NCI-H1694 treated with DMSO at 0.1 percent for 48 hours (cell line): ENCODE measurements around the gene ZNF497.
"Not testable (repeated sequence)": the region's sequence is repeated elsewhere in the genome, so short reads cannot be mapped to it uniquely, and the experiment has no call there.

Experiments
- DNase-seq: peaks from one replicate; lab custom pipeline; 2025; lab: John Stamatoyannopoulos, UW

Gene ZNF497

GRCh38 chr19:58362272-58362994 is at the start of gene ZNF497:
TSS of gene ZNF497 (minus strand) at chr19:58362751. CDS start at chr19:58357635, 5,116 bp downstream.
- DNase-seq, result peak; percentile 94

DNA sequence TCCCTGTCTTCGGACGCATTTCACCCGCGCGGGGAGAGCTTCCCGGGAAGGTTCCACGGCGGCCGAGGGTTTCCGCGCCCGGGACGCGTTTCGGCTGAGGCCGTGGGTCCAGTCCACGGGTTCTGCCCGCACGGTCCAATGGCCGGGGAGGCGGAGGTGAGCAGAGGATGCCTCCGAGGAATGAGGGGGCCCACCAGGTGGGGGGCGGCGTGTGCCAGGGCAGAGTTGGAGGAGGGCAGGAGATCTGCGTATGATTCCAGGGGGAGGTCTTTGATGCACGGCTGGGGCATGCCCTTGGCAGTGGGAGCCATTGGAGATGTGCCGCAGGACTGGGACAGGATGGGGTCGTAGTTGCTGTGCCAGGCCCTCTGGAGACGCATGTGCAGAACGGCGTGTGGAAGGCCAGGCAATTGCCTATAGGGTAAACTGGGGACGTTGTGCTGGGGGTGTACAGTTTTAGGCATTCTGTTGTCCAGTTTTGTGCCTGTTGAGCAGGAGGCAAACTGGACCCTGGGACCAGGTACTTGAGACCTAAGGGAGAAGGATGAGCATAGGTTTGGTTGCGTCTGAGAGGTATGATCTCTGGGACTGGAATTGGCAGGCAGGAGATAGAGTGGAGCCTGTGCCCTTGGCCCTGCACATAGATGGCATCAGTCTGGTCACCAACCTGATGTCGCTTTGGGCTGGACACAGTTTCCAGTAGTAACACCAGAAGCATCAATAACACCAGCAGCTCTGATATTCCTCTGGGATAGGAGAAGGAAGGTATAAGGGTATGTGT is 46.6 kb upstream of the ZNF497 start:
- peak; percentile 26 for DNase-seq

DNA sequence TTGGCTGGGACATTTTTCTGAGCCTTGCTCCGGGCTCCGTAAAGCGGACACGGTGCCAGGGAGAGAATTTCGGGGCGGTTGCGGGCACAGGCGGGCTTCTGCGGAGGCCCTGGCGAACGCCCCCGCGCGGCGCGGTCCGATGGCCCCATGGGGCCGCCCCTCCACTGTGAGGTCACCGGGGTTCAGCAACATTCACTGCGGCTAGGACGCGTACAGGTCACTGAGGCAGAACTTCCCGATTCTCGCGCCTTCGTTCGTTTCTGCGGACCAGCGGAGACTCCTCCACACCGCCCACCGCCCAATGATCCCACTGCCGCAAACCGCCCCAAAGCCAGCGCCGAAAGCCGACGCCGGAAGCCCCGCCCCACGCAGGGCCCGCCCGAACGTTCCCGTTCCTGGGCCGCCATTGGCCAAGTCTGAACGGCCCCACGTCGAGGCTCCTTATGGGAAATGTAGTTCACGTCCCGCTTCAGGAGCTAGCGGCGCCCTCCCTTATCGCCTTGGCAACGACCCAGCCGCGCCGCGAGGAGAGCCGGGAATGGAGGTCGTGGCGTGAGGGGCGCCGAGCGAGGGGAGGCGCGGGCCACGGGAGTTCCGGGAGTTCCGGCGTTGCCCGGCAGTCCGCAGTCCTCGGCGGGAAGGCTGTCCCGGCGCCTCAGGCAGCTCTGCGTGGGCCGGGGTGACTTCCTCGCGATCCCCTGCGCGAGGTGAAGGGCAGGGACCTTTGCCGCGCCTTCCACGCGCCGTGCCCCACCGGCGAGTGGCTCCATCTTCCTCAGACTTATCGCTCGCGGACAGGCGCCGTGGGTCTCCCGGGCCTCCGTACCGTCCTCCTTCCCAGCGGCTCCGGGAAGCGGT is 45.8 kb upstream of the ZNF497 start, which contains the start of gene ZNF584:
Gene ZNF584 (plus strand): TSS at position 498 of the 858 bp plus-strand sequence. CDS start 499 bp downstream, outside the sequence.
- peak; percentile 95 for DNase-seq

DNA sequence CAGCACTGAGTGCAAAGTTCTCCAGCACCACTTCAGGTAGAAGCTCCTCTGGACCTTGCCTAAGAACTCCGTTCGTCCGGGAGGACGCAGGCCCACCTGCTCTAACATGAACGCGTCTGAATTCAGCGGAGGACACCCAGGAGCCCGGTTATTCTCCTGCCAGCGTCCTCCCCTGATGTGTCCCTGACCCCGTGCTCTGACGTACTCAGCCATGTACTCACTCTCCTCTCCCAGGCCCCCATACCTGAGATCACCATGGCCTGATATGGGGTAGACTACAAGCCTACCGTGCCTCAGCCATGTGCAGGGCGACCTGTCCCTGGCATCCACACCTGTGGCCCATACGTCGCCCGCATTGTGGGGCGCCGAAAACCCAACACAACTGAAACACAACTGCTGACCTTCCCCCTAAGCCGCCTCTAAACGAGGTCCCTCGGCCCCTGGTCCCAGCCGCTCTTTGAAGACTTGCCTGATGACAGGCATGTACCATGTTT is 45.2 kb upstream of the ZNF497 start:
- DNase-seq, result no peak

- DNase-seq, result no peak
Measured at GRCh38 chr19:58406818-58407657, 44.5 kb upstream of the ZNF497 start.

DNA sequence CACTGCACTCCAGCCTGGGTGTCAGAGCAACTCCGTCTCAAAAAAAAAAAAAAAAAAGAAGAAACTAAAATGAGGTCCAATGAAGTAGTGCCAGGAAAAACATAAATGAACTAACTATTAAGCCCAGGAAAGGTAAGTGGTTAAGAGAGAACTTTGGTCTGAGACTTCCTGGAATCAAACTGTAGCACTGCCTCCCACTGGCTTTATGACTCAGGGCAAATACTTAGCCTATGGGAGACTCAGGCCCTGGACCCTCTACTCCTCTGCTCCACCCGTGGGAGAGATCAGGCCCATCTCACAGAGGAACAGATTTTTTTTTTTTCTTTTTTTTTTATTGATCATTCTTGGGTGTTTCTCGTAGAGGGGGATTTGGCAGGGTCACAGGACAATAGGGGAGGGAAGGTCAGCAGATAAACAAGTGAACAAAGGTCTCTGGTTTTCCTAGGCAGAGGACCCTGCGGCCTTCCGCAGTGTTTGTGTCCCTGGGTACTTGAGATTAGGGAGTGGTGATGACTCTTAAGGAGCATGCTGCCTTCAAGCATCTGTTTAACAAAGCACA is 41.4 kb upstream of the ZNF497 start:
- not testable (repeated sequence) for DNase-seq

- no peak for DNase-seq
Measured at GRCh38 chr19:58401840-58402421, 39.4 kb upstream of the ZNF497 start.

DNA sequence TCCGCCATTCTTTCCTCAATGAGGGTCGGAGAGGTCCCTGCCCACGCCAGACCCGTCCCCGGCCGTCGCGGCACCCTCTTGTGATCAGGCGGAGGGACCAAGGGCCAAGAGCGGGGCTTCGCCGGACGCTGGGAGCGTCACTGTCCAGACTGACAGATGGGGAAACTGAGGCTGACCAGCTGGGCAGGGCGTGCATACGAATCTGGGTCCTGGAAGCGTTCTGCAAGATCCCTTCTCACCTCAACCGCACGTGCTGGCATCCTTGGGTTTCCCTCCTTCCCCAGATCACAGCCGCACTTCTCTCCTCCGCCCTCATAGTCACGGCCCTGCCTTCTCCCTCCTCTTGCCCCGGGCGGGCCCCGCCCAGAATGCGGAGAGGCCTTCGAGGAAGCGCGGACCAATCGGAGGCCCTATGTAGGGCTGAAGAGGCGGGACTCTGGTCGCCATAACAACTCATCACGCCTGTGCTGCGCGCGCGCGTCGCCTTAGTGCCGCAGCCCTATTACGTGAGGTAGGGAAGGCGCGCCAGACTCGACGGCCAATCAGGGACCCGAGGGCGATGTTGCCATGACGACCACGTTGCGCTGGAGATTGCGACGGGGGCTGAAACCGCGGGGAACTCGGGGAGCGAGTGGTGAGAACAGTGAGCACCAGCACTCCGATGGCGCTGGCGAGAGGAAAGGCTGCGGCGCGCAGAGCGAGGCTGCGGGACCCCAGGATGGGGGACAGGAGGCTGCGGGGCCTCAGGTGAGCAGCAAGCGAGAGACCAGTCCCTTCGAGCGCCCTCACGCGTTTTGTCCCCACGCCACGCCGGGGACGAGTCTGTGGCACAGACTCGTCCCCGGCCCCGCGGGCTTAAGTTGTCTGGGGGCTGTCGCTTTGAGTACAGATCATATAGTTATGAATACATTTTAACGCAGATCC is 38.6 kb upstream of the ZNF497 start:
- peak; percentile 99 for DNase-seq

DNA sequence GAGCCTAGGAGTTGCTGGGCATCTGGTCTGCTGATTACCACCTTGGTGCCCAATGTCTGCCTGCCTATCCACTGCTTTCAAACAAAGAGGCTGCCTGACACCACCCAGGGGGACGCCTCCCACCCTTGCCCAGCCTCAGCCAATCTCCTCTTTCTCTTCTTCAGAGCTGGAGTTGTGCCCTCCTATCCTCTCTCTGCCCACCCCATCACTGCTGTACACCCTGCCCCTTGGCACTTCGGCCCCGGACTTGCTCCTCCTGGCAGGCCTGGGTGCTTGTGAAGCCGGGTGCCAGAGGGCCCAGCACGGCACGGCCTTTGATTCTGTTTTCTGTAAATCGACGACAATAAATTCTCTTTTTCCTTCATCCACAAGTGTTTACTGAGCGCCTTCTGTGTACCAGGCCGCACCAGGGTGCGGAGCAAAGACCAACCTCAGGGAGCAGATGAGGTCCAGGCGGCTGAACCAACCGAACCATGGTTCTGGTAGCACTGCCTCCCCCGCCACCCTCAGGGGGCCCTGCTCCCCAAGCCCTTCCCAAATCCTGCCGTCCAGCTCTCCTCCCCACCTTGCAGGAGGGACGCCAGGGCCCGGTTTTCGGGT is 37.9 kb upstream of the ZNF497 start:
- DNase-seq, result peak; percentile 18

DNA sequence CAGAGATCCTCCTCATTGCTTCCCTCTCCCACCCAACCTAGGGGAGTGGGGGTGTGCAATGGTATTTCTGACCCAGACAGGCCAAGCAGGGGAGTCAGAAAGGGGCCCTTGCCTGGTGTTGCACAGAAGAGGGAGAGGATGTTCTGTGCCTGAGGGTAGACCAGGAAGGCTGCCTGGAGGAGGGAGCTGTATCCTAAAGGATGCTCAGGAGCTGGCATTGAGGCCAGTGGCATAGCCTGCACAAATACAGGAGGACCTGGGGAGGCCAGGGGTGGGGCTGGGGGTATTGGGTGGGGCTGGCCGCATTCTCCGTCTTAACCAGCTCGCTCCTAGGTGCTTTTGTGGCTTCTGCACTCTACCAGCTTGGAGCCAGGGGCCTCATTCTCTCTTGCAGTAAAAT is 37.4 kb upstream of the ZNF497 start:
- DNase-seq, result no peak

DNA sequence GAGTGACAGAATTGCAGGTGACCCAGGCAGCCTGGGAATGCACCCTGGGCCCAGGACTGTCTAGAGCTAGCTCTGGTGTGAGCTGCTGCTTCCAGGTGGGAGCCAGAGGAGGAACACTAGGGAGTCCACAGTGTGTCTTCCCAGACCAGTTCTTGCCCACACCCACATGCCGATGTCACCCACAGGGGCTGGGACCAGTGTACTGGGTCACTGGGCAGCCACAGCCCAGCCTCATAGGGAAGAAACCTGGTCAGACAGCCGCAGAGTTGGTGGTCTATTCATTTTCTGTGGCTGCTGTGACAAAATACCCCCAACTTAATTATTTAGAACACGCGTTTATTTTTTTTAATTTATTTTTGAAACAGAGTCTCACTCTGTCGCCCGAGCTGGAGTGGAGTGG is 36.0 kb upstream of the ZNF497 start:
- DNase-seq, result no peak

- no peak for DNase-seq
Measured at GRCh38 chr19:58398087-58398486, 35.5 kb upstream of the ZNF497 start.

GRCh38 chr19:58397533-58398037 is 35.0 kb upstream of the ZNF497 start:
- no peak for DNase-seq

GRCh38 chr19:58396691-58397532 is 34.4 kb upstream of the ZNF497 start:
- DNase-seq, result no peak

- DNase-seq, result no peak
Measured at GRCh38 chr19:58395979-58396627, 33.6 kb upstream of the ZNF497 start.

DNA sequence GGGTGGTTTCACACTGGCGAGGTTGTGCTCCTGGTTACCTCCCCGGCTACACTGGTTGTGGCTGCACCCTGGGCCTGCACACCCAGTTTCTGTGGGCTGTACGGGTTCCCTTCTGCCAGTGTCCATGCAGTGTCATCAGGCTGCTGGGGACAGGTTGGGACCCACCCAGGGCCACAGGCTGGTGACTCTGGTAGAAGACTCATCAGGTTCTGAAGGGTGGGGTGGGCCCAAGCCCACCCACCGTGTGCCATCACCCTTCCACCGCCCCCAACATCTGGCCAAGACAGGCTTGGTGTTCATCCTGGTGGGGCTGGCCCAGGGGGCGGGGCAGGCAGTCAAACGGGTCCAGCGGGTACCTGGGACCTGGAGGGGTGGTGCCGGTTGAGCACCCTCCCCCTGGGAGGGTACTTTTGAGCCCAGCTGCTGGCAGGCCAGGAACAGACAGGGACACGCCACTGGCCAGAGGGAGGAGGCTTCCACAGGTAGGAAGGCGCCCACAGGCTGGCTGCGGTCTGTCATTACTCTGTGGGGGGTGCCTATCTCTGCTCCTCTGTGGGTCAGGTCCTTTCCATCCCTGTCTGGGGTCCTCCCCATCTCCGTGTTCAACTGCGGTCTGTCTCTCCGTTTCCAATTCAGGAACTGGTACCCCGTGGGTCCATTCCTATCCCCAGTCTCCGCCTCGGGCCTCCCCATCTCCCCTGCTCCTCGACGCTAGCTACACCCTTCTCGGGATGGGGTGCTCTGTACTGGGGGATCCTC is 32.8 kb upstream of the ZNF497 start, which contains the start of gene RNF225:
Gene RNF225 (plus strand): TSS at position 437 of the 759 bp plus-strand sequence. CDS start 434 bp downstream, outside the sequence.
- no peak for DNase-seq
